AG09319 (cell line): Measurements from ENCODE around the gene OR56B4.

ENCODE experiments used
- DNase-seq: peaks from one replicate; pipeline ENCODE4 v3.0.0-alpha.2; 2010; ENCODE audit warnings: low read depth; ENCODE audit errors: extremely low read depth
- TF ChIP-seq, protein P1 (sequence below): IDR thresholded peaks from 2 replicates; pipeline ENCODE4 v1.5.1; 2011; ENCODE audit warnings: low read depth, mild to moderate bottlenecking, inconsistent platforms, low read length, moderate library complexity

The OR56B4 gene

DNA sequence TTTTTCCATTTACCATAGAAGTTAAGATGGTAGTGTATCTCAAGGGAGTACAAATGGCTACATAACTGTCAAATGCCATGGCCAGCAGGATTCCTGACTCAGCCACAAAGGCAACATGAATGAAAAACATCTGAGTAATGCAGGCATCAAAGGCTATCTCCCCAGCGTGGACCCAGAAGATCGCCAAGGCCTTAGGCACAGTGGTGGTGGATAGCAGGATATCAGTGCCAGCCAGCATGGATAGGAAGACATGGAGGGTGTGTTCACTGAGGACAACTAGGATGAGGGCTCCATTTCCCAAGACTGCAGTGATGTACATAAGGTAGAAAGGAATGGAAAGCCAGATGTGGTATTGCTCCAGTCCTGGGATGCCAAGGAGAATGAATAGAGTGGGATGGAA, 44.6 kb downstream of the OR56B4 start:
- DNase-seq, result no peak
- TF ChIP-seq, protein P1, sequence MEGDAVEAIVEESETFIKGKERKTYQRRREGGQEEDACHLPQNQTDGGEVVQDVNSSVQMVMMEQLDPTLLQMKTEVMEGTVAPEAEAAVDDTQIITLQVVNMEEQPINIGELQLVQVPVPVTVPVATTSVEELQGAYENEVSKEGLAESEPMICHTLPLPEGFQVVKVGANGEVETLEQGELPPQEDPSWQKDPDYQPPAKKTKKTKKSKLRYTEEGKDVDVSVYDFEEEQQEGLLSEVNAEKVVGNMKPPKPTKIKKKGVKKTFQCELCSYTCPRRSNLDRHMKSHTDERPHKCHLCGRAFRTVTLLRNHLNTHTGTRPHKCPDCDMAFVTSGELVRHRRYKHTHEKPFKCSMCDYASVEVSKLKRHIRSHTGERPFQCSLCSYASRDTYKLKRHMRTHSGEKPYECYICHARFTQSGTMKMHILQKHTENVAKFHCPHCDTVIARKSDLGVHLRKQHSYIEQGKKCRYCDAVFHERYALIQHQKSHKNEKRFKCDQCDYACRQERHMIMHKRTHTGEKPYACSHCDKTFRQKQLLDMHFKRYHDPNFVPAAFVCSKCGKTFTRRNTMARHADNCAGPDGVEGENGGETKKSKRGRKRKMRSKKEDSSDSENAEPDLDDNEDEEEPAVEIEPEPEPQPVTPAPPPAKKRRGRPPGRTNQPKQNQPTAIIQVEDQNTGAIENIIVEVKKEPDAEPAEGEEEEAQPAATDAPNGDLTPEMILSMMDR, result no peak

DNA sequence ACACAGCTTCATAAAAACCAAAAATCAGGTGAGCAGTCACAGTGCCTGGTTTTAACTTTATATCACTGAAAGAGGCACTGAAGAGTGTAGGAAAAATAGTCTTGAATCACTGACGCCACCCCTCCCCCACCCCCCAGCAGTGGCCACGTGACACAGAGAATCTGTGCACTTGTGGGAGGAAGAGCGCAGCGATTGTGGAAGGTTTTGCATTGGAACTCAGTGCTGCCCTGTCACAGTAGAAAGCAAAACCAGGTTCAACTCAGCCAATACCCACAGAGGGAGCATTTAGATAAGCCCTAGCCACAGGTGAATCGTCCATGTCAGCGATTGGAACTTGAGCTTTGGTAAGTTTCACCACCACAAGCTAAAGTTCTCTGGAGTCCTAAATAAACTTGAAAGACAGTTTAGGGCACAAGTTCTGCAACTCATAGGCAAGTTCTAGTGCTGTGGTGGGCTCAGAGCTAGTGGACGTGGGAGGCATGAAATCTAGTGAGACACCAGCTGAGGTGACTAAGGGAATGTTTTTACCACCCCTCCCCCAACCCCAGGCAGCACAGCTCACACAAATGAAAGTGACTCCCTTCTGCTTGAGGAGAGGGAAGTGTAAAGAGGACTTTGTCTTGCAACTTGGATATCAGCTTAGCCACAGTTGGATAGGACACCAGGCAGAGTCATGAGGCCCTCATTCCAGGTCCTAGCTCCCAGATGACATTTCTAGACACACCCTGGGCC, 49.3 kb downstream of the OR56B4 start:
- no peak for DNase-seq
- TF ChIP-seq, protein P1, result no peak
